GM18508 (cell line): Measurements from ENCODE around the gene AKAP5.

ENCODE experiments used
- ATAC-seq: cut with Tn5 transposase; IDR thresholded peaks from one replicate; pipeline ENCODE4 v1.9.1; 2021; ENCODE audit warnings: moderate number of reproducible peaks; ENCODE audit not compliant: insufficient read depth, unreplicated experiment

Gene AKAP5

GRCh38 chr14:64454671-64455070 lies 10.6 kb upstream of the AKAP5 start:
- no peak for ATAC-seq

GRCh38 chr14:64459405-64460136 lies 5.7 kb upstream of the AKAP5 start:
- ATAC-seq, result no peak

GRCh38 chr14:64461221-64461620 lies 4.1 kb upstream of the AKAP5 start:
- no peak for ATAC-seq

- no peak for ATAC-seq
Measured at GRCh38 chr14:64463195-64463594, 2.1 kb upstream of the AKAP5 start.

- no peak for ATAC-seq
Measured at GRCh38 chr14:64463873-64464272, 1.4 kb upstream of the AKAP5 start.

- ATAC-seq, result no peak
Measured at GRCh38 chr14:64464651-64465050, 648 bp upstream of the AKAP5 start.

GRCh38 chr14:64465831-64466554 lies 694 bp downstream of the AKAP5 start:
- ATAC-seq, result no peak

- ATAC-seq, result no peak
Measured at GRCh38 chr14:64467101-64467500, 1.8 kb downstream of the AKAP5 start.

GRCh38 chr14:64467566-64467965 lies 2.3 kb downstream of the AKAP5 start:
- ATAC-seq, result no peak

- ATAC-seq, result no peak
Measured at GRCh38 chr14:64468451-64468850, 3.2 kb downstream of the AKAP5 start.

GRCh38 chr14:64474041-64474440 lies 8.7 kb downstream of the AKAP5 start:
- ATAC-seq, result no peak

- no peak for ATAC-seq
Measured at GRCh38 chr14:64474698-64475097, 9.4 kb downstream of the AKAP5 start.

GRCh38 chr14:64475585-64476273 lies 10.4 kb downstream of the AKAP5 start:
- no peak for ATAC-seq

GRCh38 chr14:64476438-64476837 lies 11.1 kb downstream of the AKAP5 start:
- no peak for ATAC-seq

GRCh38 chr14:64478634-64479250 lies 13.4 kb downstream of the AKAP5 start:
- ATAC-seq, result no peak

GRCh38 chr14:64488590-64489099 lies 23.3 kb downstream of the AKAP5 start:
- ATAC-seq, result no peak

GRCh38 chr14:64491637-64492036 lies 26.3 kb downstream of the AKAP5 start:
- ATAC-seq, result no peak

GRCh38 chr14:64493455-64493854 lies 28.2 kb downstream of the AKAP5 start:
- no peak for ATAC-seq

GRCh38 chr14:64495252-64495651 lies 30.0 kb downstream of the AKAP5 start:
- ATAC-seq, result no peak

- ATAC-seq, result no peak
Measured at GRCh38 chr14:64496764-64497163, 31.5 kb downstream of the AKAP5 start.

- no peak for ATAC-seq
Measured at GRCh38 chr14:64500088-64500487, 34.8 kb downstream of the AKAP5 start.
